ENCODE data around the gene GTF3C2.

Gene GTF3C2

GRCh38 chr2:27356382-27357181, at the start of gene GTF3C2:
Gene GTF3C2 (minus strand): TSS chr2:27356764. CDS start chr2:27343554, 13,210 bp downstream.
- DNase-seq (ENCODE audit: low read depth in 2 of 2), result peak; percentile 89 to 92

- no peak for DNase-seq (ENCODE audit: low read depth in 2 of 2)
These were observed 44.0 kb upstream of the GTF3C2 start for GRCh38 chr2:27400348-27401135.

GRCh38 chr2:27398962-27399361, 42.4 kb upstream of the GTF3C2 start:
- no peak for DNase-seq (ENCODE audit: low read depth in 2 of 2)

GRCh38 chr2:27393225-27393624, 36.7 kb upstream of the GTF3C2 start:
- no peak for DNase-seq (ENCODE audit: low read depth in 2 of 2)

- DNase-seq (ENCODE audit: low read depth in 2 of 2), result no peak
These were observed 34.5 kb upstream of the GTF3C2 start for GRCh38 chr2:27390822-27391679.

GRCh38 chr2:27381577-27382181, 25.1 kb upstream of the GTF3C2 start:
- DNase-seq (ENCODE audit: low read depth in 2 of 2), result no peak

GRCh38 chr2:27380626-27381545, 24.3 kb upstream of the GTF3C2 start, which contains the start of gene ZNF513:
Gene ZNF513 (minus strand): TSS chr2:27380734. CDS start chr2:27380526, 208 bp downstream.
- peak; percentile 81 to 86 for DNase-seq (ENCODE audit: low read depth in 2 of 2)

- DNase-seq (ENCODE audit: low read depth in 2 of 2), result peak in 1 of 2 donors; percentile 26
These were observed 23.5 kb upstream of the GTF3C2 start for GRCh38 chr2:27379836-27380625.

- DNase-seq (ENCODE audit: low read depth in 2 of 2), result no peak
These were observed 22.8 kb upstream of the GTF3C2 start for GRCh38 chr2:27379383-27379835.

- no peak for DNase-seq (ENCODE audit: low read depth in 2 of 2)
These were observed 22.3 kb upstream of the GTF3C2 start for GRCh38 chr2:27378809-27379290.

- no peak for DNase-seq (ENCODE audit: low read depth in 2 of 2)
These were observed 21.7 kb upstream of the GTF3C2 start for GRCh38 chr2:27378096-27378808.

GRCh38 chr2:27377618-27378095, 21.1 kb upstream of the GTF3C2 start:
- no peak for DNase-seq (ENCODE audit: low read depth in 2 of 2)

GRCh38 chr2:27376866-27377617, 20.5 kb upstream of the GTF3C2 start:
- no peak for DNase-seq (ENCODE audit: low read depth in 2 of 2)

- DNase-seq (ENCODE audit: low read depth in 2 of 2), result no peak
These were observed 19.7 kb upstream of the GTF3C2 start for GRCh38 chr2:27376151-27376865.

GRCh38 chr2:27375513-27376099, 19.0 kb upstream of the GTF3C2 start:
- DNase-seq (ENCODE audit: low read depth in 2 of 2), result no peak

- DNase-seq (ENCODE audit: low read depth in 2 of 2), result no peak
These were observed 17.0 kb upstream of the GTF3C2 start for GRCh38 chr2:27373567-27373966.

- no peak for DNase-seq (ENCODE audit: low read depth in 2 of 2)
These were observed 16.4 kb upstream of the GTF3C2 start for GRCh38 chr2:27372937-27373336.
